Hindlimb muscle (tissue), 1 donor: ENCODE measurements around the gene MTPN. TPM values are rescaled to one million over a fixed set of nuclear protein-coding genes. Genes with fewer than 3 reads are reported as not detected.

ENCODE experiments used
- DNase-seq: peaks from one replicate; pipeline ENCODE4 v3.0.0-alpha.2; 2013
- polyA plus RNA-seq: library from polyadenylated mRNA; unstranded; fragments of 120-200 nt; gene quantifications from one replicate; pipeline ENCODE4 v1.2.1, GENCODE V29; 2013; ENCODE audit not compliant: insufficient read length

Gene MTPN
- polyA plus RNA-seq, 1 donor = 100 TPM

- no peak for DNase-seq
These were observed 52.9 kb downstream of the MTPN start for GRCh38 chr7:135924302-135924701.

GRCh38 chr7:135922263-135922662, 54.9 kb downstream of the MTPN start:
- no peak for DNase-seq

GRCh38 chr7:135920478-135920877, 56.7 kb downstream of the MTPN start:
- no peak for DNase-seq

GRCh38 chr7:135919071-135919841, 57.9 kb downstream of the MTPN start:
- no peak for DNase-seq

GRCh38 chr7:135918134-135918533, 59.0 kb downstream of the MTPN start:
- no peak for DNase-seq

- no peak for DNase-seq
These were observed 59.4 kb downstream of the MTPN start for GRCh38 chr7:135917721-135918120.

- no peak for DNase-seq
These were observed 62.8 kb downstream of the MTPN start for GRCh38 chr7:135914346-135914745.

GRCh38 chr7:135913404-135913803, 63.8 kb downstream of the MTPN start:
- DNase-seq = no peak

- peak; percentile 81 for DNase-seq
These were observed 66.1 kb downstream of the MTPN start for GRCh38 chr7:135911099-135911498.

- no peak for DNase-seq
These were observed 66.6 kb downstream of the MTPN start for GRCh38 chr7:135910393-135911036.

GRCh38 chr7:135905858-135906257, 71.3 kb downstream of the MTPN start:
- DNase-seq = no peak

- no peak for DNase-seq
These were observed 71.8 kb downstream of the MTPN start for GRCh38 chr7:135905355-135905754.

- DNase-seq = no peak
These were observed 72.9 kb downstream of the MTPN start for GRCh38 chr7:135904282-135904681.

- DNase-seq = no peak
These were observed 75.3 kb downstream of the MTPN start for GRCh38 chr7:135901585-135902540.

- DNase-seq = no peak
These were observed 77.1 kb downstream of the MTPN start for GRCh38 chr7:135900065-135900546.

- DNase-seq = no peak
These were observed 77.6 kb downstream of the MTPN start for GRCh38 chr7:135899458-135900064.

GRCh38 chr7:135898226-135898625, 78.9 kb downstream of the MTPN start:
- no peak for DNase-seq

- no peak for DNase-seq
These were observed 82.3 kb downstream of the MTPN start for GRCh38 chr7:135894816-135895215.

GRCh38 chr7:135889823-135890222, 87.3 kb downstream of the MTPN start:
- DNase-seq = no peak

GRCh38 chr7:135888740-135889139, 88.4 kb downstream of the MTPN start:
- no peak for DNase-seq

- no peak for DNase-seq
These were observed 90.6 kb downstream of the MTPN start for GRCh38 chr7:135886345-135887132.
